ENCODE data around the gene ADM2. TPM values are rescaled to one million over a fixed set of nuclear protein-coding genes. Genes with fewer than 3 reads are reported as not detected.

ADM2 gene
- total RNA-seq, 2 donors from 2014 or later, result 2.6 to 6.7 TPM

DNA sequence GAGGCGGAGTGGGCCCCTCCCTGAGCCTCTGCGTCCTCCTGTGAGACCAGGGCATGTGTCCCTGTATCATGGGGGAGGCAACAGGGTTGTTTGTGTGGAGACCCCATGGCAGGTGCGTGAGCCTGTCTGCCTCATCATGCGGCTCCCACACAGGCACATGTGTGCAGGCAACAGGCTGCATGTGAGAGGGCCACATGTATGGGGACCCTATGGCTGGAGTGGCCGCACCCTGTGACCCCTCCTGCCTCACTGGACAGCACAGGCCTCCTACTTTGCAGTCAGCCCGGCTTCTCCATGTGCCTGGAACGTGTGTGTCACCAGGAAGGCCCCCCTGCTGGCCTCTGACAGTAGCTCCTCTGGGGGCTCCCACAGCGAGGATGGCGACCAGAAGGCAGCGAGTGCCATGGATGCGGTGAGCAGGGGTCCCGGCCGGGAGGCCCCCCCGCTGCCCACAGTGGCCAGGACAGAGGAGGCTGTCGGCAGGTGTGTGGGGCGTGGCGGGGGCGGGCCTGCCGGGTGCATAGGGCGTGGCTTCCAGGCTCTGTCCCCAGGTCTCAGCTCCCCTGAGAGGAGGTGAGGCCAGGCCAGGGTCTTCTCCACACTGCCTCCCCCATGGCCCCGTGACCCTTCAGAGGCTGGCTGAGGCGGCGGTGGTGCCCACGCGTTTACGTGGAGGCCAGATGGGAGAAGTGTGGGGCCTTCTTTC lies 40.6 kb upstream of the ADM2 start:
- Mint-ChIP-seq H3K4me3 (no peak overlapping the region), H3K36me3 (no peaks in the 10 kb centered on the region), H3K9me3 (no peaks in the 10 kb centered on the region), H3K27me3 (no peaks in the 10 kb centered on the region), H3K27ac (no peak overlapping the region), H3K4me1 (ENCODE audit: low read depth in 2 of 2) (peaks cover under 1 to 7% of the 10 kb centered on the region in 2 donors)
- DNase-seq (ENCODE audit: low spot score) (no peak), ATAC-seq (no peak)

GRCh38 chr22:50441428-50441993 lies 39.8 kb upstream of the ADM2 start:
- Mint-ChIP-seq H3K27me3 (no peaks in the 10 kb centered on the region), H3K4me3 (no peak overlapping the region), H3K36me3 (no peaks in the 10 kb centered on the region), H3K4me1 (ENCODE audit: low read depth in 2 of 2) (peaks cover 4 to 7% of the 10 kb centered on the region in 2 donors), H3K27ac (no peak overlapping the region), H3K9me3 (no peaks in the 10 kb centered on the region)
- DNase-seq (ENCODE audit: low spot score) (no peak), ATAC-seq (no peak)

DNA sequence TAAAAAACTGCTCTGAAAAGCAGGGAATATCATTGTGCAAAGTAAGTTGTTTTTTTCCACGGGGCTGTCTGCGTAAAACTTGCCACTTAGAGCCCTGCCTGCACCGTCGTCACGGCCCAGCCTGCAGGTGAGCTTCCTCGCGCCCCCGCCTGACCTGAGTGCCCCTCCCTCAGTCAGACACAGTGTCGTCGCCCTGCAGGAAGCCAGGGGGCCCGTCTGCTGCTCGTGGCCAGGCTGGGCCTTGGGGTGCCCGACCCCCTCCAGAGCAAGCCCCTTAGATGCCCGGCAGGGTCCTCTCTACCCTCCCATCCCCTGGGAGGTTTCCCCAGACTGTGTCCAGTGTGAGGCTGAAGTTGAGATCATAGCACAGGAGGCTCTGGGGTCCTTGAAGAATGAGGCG lies 38.1 kb upstream of the ADM2 start:
- Mint-ChIP-seq H3K4me3 (no peak overlapping the region), H3K27me3 (no peaks in the 10 kb centered on the region), H3K27ac (peak overlapping the region; percentile 33 to 67), H3K36me3 (peaks cover under 1% of the 10 kb centered on the region), H3K9me3 (no peaks in the 10 kb centered on the region), H3K4me1 (ENCODE audit: low read depth in 2 of 2) (peaks cover 6 to 10% of the 10 kb centered on the region in 2 donors)
- ATAC-seq (no peak), DNase-seq (ENCODE audit: low spot score) (peak; percentile 61)

DNA sequence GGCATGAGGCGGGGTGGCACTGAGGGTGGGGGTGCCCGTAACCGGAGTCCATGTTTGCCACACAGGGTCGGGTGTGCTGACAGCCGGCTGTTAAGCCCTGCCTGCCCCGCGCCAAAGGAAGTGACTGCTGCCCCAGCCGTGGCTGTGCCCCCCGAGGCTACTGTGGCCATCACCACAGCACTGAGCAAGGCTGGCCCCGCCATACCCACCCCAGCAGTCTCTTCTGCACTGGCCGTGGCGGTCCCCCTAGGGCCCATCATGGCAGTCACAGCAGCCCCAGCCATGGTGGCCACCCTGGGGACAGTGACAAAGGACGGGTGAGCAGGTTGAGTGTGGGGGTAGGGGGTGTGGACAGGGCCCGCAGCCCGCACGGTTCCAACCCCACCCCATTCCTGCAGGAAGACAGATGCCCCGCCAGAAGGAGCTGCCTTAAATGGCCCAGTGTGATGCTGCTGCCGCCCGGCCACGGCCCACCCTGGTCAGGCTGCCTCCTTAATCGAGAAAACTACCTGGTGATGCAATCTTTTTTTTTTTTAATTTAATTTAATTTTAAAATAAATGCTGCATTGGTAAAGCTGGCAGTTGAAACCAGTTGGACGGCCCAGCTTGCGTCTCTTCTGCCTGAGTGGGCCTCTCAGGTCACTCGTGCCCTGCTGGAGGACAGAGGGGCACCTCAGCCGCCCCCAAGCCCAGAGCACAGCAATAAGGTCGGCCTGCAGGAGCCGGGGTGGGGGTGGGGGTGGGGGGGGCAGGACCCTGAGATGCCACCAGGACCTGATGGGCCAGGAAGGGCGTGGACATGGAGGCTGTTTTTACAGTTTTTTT lies 37.3 kb upstream of the ADM2 start:
- H3K36me3 Mint-ChIP-seq, result peaks cover 5% of the 10 kb centered on the region
- no peaks in the 10 kb centered on the region for H3K9me3 Mint-ChIP-seq
- no peak overlapping the region for H3K4me3 Mint-ChIP-seq
- peaks cover 13 to 15% of the 10 kb centered on the region in 2 donors for H3K4me1 Mint-ChIP-seq (ENCODE audit: low read depth in 2 of 2)
- DNase-seq (ENCODE audit: low spot score), result peak; percentile 56
- peak overlapping the region; percentile 33 to 67 for H3K27ac Mint-ChIP-seq
- ATAC-seq, result no peak
- H3K27me3 Mint-ChIP-seq, result no peaks in the 10 kb centered on the region

DNA sequence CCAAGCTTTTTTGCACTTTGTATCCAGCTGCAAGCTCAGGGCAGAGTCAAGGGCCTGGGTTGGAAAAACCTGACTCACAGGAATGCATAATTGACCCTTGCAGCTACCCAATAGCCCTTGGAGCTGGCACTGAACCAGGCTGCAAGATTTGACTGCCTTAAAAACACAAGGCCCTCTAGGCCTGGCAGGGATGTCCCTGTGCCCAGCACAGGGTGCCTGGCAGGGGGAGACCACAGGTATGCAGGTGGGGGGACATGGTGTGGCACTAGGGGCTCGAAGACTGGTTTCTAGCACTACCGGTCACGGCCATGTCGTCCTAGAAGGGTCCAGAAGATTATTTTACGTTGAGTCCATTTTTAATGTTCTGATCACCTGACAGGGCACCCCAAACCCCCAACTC lies 36.7 kb upstream of the ADM2 start:
- ATAC-seq (no peak), DNase-seq (ENCODE audit: low spot score) (peak; percentile 51)
- Mint-ChIP-seq H3K4me3 (no peak overlapping the region), H3K9me3 (no peaks in the 10 kb centered on the region), H3K27me3 (no peaks in the 10 kb centered on the region), H3K36me3 (peaks cover 8% of the 10 kb centered on the region), H3K27ac (peak overlapping the region; percentile 58 to 81), H3K4me1 (ENCODE audit: low read depth in 2 of 2) (peaks cover 17 to 18% of the 10 kb centered on the region in 2 donors)

GRCh38 chr22:50445071-50445879 lies 36.1 kb upstream of the ADM2 start:
- Mint-ChIP-seq H3K4me1 (ENCODE audit: low read depth in 2 of 2) (peaks cover 20 to 21% of the 10 kb centered on the region in 2 donors), H3K9me3 (no peaks in the 10 kb centered on the region), H3K27ac (peak overlapping the region; percentile 58 to 81), H3K36me3 (peaks cover 10% of the 10 kb centered on the region), H3K4me3 (peak overlapping the region; percentile 12), H3K27me3 (no peaks in the 10 kb centered on the region)
- DNase-seq (ENCODE audit: low spot score) (peak; percentile 59), ATAC-seq (peak in 1 of 2 donors; percentile 31)

DNA sequence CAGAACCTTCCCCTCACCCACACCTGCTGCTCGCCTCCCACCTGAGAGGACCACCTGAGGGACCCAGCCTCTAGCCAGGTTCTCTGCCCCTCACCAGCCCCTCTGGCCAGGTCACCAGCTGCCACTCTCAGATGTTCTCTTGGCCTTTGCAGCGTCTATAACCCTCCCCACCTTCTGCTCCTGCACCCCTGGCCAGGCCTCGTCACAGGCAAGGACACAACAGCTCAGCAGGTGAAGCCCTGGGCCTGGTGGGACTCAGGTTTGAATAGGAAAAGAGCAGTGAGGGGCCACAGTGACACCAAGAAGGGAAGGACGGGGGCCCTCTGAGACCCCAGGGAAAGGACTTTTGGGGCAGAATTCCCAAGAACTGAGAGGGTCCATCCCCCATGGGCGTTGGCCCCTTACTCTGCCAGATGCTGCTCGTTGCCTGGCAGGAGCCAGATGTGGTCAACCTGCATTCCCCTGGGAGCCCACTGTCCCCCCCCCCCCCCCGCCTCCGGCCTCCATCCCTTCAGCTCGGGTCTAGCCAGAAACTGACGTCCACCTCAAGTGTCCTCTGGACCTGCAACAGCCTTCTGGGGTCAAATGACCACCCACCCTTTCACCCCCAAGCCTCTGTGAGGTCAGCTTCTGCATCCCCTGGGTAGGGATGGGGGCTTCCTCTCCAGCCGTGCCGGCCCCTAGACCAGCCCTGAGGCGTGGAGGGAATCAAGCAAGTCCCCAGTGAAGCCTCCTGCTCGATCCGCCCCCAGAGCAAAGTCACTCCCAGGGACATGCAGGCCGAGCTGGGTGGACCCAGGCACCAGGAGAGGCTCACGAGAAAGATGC lies 35.2 kb upstream of the ADM2 start:
- peaks cover 10% of the 10 kb centered on the region for H3K36me3 Mint-ChIP-seq

GRCh38 chr22:50446708-50447575 lies 34.4 kb upstream of the ADM2 start:
- Mint-ChIP-seq H3K27me3 (no peaks in the 10 kb centered on the region), H3K4me3 (no peak overlapping the region), H3K4me1 (ENCODE audit: low read depth in 2 of 2) (peaks cover 25 to 26% of the 10 kb centered on the region in 2 donors), H3K27ac (no peak overlapping the region), H3K9me3 (no peaks in the 10 kb centered on the region), H3K36me3 (peaks cover 16% of the 10 kb centered on the region)
- DNase-seq (ENCODE audit: low spot score) (no peak), ATAC-seq (no peak)

More for the DNA sequence above, 35.2 kb upstream of the ADM2 start:
- DNase-seq (ENCODE audit: low spot score) (no peak), ATAC-seq (no peak)
- Mint-ChIP-seq H3K4me3 (peak overlapping the region; percentile 12), H3K27me3 (no peaks in the 10 kb centered on the region), H3K4me1 (ENCODE audit: low read depth in 2 of 2) (peaks cover 20 to 21% of the 10 kb centered on the region in 2 donors), H3K27ac (peak overlapping the region; percentile 58 to 81), H3K9me3 (no peaks in the 10 kb centered on the region)

DNA sequence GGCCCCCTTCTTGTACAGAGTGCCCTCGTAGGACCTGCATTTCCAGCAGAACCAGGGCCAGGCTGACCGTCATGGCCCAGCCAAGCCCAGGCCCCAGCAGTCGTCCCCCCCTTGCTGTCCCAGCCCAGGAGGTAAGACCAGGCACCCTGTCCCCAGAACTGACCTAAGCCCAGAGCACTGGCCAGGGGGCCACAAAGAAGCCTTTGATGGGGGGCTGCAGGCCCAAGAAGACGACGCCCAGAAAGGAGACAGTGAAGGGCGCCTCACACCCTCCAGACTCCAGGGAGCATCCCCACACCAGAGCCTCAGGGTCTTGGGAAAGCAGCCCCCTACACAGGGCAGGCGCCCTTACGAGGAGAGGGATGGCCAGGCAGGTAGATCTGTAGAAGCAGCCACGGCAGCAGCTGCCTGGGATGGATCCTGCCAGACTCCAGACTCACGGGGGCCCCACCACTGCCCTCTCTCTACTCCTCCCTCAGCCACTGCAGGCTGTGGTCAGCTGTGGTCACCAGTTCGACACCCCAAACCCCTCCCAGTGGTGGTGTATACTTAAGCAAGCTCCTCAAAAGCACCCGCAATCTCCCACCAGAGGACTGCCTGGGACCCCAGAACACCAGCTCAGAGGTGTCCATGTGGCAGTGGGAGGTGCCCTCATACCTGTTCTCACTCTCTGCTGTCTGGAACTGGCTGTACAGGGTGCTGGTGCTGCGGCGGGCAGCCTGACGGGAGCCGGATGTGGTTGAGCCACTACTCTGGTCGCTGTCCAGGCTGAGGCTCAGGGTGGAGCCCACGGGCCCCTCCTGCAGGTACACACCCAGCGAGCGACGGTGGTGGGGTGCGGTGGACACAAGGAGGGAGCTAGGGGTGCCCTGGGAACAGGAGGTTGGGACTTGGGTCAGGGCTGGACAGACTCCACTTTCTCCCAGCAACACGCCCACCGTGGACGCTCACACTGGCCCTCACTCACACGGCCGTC lies 33.5 kb upstream of the ADM2 start:
- no peaks in the 10 kb centered on the region for H3K27me3 Mint-ChIP-seq
- DNase-seq (ENCODE audit: low spot score) (peak; percentile 56), ATAC-seq (peak; percentile 58 to 60)
- no peaks in the 10 kb centered on the region for H3K9me3 Mint-ChIP-seq
- peak overlapping the region; percentile 66 to 85 for H3K27ac Mint-ChIP-seq
- peak overlapping the region; percentile 64 for H3K4me3 Mint-ChIP-seq
- peaks cover 19% of the 10 kb centered on the region for H3K36me3 Mint-ChIP-seq
- peaks cover 27 to 28% of the 10 kb centered on the region in 2 donors for H3K4me1 Mint-ChIP-seq (ENCODE audit: low read depth in 2 of 2)

- DNase-seq (ENCODE audit: low spot score), result no peak
- H3K9me3 Mint-ChIP-seq, result no peaks in the 10 kb centered on the region
- H3K4me1 Mint-ChIP-seq (ENCODE audit: low read depth in 2 of 2), result peaks cover 26 to 29% of the 10 kb centered on the region in 2 donors
- H3K27me3 Mint-ChIP-seq, result no peaks in the 10 kb centered on the region
- peak overlapping the region; percentile 77 to 82 for H3K27ac Mint-ChIP-seq
- H3K36me3 Mint-ChIP-seq, result peaks cover 22% of the 10 kb centered on the region
- no peak for ATAC-seq
- peak overlapping the region; percentile 1 for H3K4me3 Mint-ChIP-seq
These were observed 28.7 kb upstream of the ADM2 start for GRCh38 chr22:50452649-50453048.

GRCh38 chr22:50454556-50455075 lies 26.7 kb upstream of the ADM2 start:
- no peak overlapping the region for H3K4me3 Mint-ChIP-seq
- no peak for ATAC-seq

More at GRCh38 chr22:50454556-50455075, 26.7 kb upstream of the ADM2 start:
- Mint-ChIP-seq H3K27me3 (no peaks in the 10 kb centered on the region), H3K36me3 (peaks cover 15% of the 10 kb centered on the region), H3K9me3 (no peaks in the 10 kb centered on the region), H3K27ac (no peak overlapping the region), H3K4me1 (ENCODE audit: low read depth in 2 of 2) (peaks cover 17 to 20% of the 10 kb centered on the region in 2 donors)
- DNase-seq (ENCODE audit: low spot score), result no peak
